GM18517 (cell line): ENCODE measurements around the gene PSMD13.
A peak's percentile ranks its signal among the peaks of the same experiment; 100 is the strongest.
"Not testable (repeated sequence)": the region's sequence is repeated elsewhere in the genome, so short reads cannot be mapped to it uniquely, and the experiment has no call there.

Experiments used
- ATAC-seq: cut with Tn5 transposase; IDR thresholded peaks from one replicate; pipeline ENCODE4 v1.9.1; 2021; ENCODE audit warnings: mild to moderate bottlenecking, moderate library complexity; ENCODE audit not compliant: unreplicated experiment

Gene PSMD13

GRCh38 chr11:236774-237767 is at the start of gene PSMD13:
Gene PSMD13, plus strand, starts transcription at chr11:236976. Its CDS starts 74 bp downstream, at chr11:237050.
- ATAC-seq, result peak; percentile 67

DNA sequence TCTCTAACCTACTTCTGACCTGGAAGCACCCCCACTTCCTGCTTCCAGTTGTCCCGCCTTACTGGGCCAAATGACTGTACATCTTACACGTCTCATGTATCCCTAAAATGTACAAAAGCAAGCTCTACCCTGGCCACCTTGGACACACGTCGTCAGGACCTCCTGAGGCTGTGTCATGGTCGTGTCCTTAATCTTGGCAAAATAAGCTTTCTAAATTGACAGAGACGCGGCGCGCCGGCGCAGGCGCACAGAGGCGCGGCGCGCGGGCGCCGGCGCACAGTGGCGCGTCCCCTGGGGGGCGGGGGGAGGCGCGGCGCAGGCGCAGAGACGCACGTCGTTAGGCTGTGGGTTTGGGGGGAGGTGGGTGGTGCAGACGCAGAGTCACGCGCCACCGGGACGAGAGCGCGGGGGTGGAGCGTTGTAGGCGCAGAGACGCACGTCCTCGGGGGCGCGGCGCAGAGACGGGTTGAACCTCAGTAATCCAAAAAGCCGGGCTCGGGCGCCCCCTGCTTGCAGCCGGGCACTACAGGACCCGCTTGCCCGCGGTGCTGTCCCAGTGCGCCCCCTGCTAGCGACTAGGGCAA is 47.5 kb upstream of the PSMD13 start:
- not testable (repeated sequence) for ATAC-seq

DNA sequence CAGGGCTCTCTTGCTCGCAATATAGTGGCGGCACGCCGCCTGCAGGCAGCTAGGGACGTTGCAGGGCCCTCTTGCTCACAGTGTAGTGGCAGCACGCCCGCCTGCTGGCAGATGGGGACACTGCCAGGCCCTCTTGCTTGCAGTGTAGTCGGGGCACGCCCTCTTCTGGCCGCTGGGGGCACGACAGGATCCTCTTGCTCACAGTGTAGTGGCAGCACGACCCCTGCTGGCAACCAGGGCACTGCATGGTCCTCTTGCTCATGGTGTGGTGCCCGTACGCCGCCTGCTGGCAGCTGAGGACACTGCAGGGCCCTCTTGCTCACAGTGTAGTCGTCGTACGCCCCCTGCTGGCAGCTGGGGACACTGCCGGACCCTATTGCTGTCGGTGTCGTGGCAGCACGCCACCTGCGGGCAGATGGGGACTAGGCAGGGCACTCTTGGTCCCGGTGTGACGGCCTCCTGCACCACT is 46.9 kb upstream of the PSMD13 start:
- peak; percentile 72 for ATAC-seq

DNA sequence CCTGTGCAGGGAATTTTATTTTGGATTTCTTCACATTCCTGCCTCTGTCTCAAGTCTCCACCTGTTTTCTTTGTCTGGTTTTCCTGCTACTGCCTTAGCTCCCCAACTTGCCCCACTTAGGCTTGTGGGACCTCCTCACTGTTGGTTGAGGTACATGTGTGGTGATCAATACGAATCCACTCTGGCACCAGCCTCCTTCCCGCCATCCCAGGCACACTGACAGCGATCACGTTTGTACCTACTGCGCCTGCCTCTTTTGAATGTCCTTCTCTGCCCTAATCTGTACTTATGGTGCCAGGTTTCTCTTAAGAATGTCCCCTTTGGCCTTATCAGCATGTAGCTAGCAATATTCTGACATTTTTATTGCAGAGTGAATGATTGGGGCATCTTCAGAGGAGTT is 46.2 kb upstream of the PSMD13 start:
- ATAC-seq, result not testable (repeated sequence)

DNA sequence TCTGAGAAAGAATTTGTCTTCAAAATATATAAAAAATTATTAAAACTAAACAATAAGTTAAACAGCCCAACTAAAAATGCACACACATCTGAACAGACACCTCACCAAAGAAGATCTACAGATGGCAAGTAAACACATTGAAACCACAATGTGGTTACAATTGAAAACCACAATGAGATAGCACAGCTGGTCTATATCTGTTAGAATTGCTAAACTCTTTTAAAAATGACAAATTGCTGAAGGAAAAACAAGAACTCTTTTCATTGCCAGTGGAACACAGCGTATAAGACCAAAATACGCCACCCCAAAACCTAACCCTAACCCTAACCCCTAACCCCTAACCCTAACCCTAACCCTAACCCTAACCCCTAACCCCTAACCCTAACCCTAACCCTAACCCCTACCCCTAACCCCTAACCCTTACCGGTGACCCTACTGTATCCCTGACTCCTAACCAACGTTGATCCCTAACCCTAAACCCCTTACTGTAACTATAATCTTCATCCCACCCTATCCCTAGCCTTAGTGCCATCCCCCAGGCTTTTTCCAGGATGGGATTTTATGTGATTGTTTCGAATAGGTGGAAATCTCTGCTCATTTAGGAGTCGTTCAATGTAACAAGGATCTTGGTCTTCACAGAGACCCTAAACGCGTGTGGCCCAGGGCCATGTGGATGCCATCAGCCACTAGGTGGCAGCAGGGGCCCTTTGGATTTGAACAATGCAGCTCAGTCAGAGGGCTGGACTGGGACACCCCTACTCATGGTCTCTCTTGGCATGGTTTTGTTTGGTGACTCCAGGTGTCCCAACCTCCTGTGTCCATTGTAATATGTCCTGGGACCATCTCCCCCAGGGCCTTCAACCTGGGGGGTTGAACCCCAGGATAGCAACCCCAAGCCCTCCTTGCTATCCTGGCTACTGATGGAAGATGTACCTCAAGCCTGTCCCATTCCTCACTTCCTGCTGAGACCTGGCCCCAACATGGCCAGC is 45.0 kb upstream of the PSMD13 start:
- ATAC-seq, result peak; percentile 48

DNA sequence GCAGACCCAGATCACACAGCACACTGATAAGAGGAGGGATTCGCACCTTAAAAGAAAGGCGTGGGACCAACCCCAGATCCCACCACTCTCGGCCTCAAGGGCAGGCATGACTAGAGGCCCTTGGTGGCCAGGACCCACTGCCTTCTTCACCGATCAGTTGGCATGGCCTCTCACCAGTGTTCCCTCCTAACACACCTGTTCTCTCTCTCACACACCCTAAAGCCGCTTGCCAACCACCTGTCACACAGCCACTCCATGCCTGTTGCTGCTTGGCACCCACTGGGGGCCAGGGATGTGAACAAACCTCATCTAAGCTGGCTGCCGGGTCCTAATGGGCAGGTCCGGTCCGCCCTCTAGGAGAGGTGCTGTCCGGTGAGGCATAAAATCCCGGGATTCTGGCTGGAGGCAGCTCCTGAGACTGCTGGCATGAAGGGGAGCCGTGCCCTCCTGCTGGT is 44.1 kb upstream of the PSMD13 start, which contains the start of gene SCGB1C1:
SCGB1C1 (plus strand) TSS at position 405 of the 455 bp plus-strand sequence; CDS start at position 427, 22 bp downstream.
- not testable (repeated sequence) for ATAC-seq

DNA sequence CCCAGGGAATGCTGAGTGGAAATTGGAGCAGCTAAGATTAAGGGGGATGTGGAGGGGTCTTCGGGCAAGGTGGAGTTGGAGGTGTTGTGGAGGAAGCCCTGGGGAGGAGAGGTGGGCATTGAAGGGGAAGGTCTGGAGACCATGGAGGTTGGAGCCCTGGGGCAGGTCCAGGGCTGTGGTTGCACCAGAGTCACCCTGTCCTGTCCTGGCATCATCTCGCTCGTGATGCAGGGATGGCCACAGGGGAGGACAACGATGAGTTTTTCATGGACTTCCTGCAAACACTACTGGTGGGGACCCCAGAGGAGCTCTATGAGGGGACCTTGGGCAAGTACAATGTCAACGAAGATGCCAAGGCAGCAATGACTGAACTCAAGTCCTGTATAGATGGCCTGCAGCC is 43.3 kb upstream of the PSMD13 start:
- ATAC-seq, result not testable (repeated sequence)

- ATAC-seq, result no peak
These were observed 39.7 kb upstream of the PSMD13 start for GRCh38 chr11:196786-197731.

DNA sequence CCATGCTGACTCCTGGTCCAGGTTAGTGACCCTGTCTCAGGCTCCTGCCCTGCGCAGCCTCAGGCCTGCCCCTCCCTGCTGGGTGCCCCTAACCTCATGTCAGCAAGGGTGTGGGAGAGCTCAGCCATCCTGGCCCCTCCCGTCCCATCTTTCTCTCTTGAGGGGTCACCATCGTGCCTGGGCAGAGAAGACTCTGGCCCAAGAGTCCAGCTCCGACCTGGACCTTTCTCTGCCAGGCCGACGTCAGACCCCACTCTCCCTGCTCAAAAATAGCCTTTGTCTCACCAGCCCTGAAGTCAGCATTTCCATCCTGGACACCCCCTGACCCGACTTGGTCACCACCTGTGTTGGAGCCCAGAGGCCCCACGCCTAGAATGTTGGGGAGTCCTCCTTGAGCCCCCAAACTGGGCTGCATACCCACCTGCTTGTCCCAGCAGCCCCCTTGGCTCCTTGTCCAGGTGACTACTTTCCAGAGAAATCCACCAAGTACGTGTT is 39.0 kb upstream of the PSMD13 start:
- no peak for ATAC-seq

DNA sequence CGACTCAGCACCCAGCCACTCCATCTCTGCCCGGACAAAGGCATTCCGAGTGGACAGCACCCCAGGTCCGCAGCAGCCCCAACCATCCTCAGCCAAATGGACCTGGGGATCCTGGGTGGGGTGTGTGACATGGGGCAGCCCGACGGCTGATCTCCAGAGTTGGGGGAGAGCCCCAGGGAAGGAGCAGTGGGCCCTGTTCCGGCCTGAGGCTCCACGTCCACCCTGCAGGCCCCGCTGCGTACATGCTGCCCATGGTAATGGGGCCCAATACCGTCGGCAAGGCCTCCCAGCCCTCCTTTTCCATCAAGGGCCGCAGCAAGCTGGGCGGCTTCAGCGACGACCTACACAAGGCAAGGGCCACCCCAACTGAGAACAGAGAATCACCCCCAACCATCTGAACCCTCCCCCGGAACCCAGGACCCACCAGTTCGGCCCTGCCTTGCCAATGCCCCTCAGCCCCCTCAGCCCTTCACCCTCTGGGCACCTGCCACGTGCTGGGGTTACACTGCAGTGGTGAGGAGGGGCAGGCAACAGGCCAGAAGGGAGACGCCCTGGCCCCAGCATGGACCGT is 38.5 kb upstream of the PSMD13 start:
- no peak for ATAC-seq

GRCh38 chr11:199004-199581 is 37.7 kb upstream of the PSMD13 start:
- ATAC-seq, result no peak

- ATAC-seq, result no peak
These were observed 37.0 kb upstream of the PSMD13 start for GRCh38 chr11:199782-200181.

DNA sequence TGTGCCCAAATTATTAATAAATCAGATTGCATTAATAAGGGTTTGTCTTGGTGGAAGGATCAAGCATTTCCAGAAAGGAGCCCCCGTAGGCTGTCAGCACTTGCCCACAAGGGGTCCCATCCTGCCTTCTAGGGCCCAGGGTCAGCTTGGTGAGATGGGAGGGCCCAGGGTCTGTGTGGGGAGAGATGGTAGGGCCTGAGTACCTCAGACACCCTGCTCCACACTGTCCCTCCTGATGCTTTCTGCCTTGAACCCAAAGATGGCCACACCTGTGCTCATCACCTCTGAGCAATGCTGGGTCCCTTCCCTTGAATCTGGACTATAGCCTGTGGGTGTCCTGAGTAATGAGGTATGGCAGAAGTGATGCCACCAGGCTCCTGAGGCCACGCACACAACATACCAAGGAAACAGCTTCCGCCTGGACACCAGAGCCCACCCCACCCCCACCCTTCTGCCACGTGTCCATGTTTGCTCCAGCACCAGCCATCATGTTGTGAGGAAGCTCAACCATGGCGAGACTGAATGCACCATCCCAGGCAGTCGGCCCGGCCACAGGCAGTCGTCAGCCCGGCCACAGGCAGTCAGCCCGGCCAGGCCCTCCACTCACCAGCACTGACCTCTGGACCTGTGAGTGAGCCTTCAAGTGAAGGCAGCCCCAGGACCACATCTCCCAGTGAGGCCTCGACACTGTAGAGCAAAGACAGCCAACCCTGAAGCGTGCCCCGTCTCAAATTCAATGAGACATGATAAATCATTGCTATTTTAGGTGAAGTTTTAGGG is 36.4 kb upstream of the PSMD13 start:
- ATAC-seq, result no peak

DNA sequence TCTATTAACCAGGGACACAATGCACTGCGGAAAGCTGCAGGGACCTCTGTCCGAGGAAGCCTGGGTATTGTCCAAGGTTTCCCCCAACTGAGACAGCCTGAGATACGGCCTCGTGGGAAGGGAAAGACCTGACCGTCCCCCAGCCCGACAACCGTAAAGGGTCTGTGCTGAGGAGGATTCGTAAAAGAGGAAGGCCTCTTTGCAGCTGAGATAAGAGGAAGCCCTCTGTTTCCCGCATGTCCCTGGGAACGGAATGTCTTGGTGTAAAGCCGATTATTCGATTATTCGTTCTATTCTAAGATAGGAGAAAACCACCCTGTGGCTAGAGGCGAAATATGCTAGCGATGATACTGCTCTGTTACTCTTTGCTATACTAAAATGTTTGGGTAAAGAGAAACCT is 34.8 kb upstream of the PSMD13 start:
- ATAC-seq, result no peak

DNA sequence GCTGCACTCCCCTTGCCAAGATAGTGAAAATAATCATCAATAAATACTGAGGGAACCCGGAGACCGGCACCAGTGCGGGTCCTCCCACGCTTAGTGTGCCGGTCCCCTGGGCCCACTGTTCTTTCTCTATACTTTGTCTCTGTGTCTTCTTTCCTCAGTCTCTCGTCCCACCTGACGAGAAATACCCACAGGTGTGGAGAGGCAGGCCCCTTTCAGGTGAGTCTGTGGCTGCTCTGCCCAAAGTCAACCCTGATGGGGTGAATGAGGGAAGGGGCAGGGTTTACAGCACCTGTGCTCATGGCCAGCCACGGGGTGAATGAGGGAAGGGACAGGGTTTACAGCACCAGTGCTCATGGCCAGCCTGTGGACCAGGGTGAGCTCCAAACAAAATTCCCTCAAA is 34.3 kb upstream of the PSMD13 start:
- no peak for ATAC-seq

DNA sequence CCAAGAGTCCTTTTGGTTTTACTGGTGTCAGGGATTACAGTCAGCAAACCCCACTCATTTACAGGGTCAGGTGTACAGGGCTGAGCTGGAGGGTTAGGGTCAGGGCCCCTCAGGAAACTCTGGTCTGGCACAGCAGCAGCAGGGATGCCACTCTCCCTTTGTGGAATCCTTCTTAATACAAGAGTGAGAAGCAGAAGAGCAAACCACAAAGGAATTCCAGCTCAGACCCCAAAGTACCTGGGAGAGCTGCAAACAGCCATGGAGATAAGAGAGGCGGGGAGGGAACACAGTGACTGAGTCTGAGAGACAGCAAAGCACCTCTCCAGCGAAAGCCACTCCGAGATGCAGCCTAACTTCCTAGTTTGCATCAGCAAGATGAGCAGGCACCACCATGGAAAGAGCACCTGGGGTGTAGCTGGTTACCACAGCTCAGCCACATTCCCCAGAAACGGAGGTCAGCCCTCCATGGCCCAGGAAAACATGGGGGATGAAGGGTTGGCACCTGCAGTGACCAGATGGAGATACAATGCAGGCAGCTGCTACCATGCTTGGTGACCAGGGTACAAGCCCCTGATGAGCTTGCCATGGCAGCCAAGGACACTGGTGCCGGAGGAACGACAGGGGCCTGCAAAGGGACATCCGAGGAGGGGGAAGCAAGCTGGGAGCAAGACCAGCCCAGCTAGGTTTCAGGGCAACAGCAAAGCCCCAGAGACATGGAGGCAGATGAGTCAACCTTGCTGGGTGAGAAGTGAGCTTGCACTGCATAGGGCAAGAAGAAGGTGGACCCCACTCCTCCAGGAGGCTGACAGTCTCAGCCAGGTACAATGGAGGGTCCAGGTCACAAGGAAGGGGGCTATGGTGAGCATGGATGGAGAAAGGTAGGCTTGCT is 33.5 kb upstream of the PSMD13 start:
- ATAC-seq, result no peak
